ACC112 (cell line): Measurements from ENCODE around the gene ITGB4.
A peak's percentile ranks its signal among the peaks of the same experiment; 100 is the strongest.

Experiments used
- H2AFZ ChIP-seq: fragments of 200-600 bp; sonication (generic); one replicate; pipeline ENCODE4 v1.6.0; 2017; ENCODE audit warnings: antibody characterized with exemption, low read length; ENCODE audit not compliant: unreplicated experiment
- H3K27ac ChIP-seq: fragments of 200-600 bp; sonication (generic); 2 replicates; pipeline ENCODE4 v1.5.1; 2014; ENCODE audit warnings: low read depth, mild to moderate bottlenecking, antibody characterized with exemption, low read length, moderate library complexity
- H3K27me3 ChIP-seq: fragments of 200-600 bp; sonication (generic); 2 replicates; pipeline ENCODE4 v1.6.1; 2014; ENCODE audit warnings: mild to moderate bottlenecking, antibody characterized with exemption, low read length, moderate library complexity, mixed read lengths; ENCODE audit not compliant: insufficient read depth
- H3K36me3 ChIP-seq: fragments of 200-600 bp; sonication (generic); 2 replicates; pipeline ENCODE4 v1.6.1; 2016; ENCODE audit warnings: mild to moderate bottlenecking, antibody characterized with exemption, low read length, moderate library complexity, mixed read lengths; ENCODE audit not compliant: insufficient read depth
- H3K4me1 ChIP-seq: fragments of 200-600 bp; sonication (generic); one replicate; pipeline ENCODE4 v1.6.1; 2016; ENCODE audit warnings: low read length, mixed read lengths; ENCODE audit not compliant: insufficient read depth, unreplicated experiment, control insufficient read depth
- H3K4me3 ChIP-seq: fragments of 200-600 bp; sonication (generic); 2 replicates; pipeline ENCODE4 v1.5.1; 2014; ENCODE audit warnings: mild to moderate bottlenecking, low read depth, low read length
- H3K79me2 ChIP-seq: fragments of 200-600 bp; sonication (generic); one replicate; pipeline ENCODE4 v1.6.0; 2016; ENCODE audit warnings: low read length; ENCODE audit not compliant: control insufficient read depth, unreplicated experiment, insufficient read depth

Gene ITGB4

DNA sequence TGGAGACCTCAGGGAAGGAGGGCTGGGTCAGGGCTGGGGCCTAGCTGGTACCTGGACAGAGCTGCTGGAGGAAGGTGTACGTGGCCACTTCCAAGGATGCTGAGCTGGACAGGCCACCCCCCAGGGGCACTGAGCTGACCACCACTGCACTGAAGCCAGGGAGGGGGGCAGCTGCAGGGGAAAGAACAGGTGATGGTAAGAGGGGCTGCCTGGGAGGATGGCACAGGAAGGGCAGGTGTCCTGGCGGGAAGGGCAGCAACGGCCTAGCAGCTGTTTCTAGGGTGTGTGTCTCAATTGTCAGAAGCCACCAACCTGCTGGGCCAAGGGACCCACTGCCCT is 42.0 kb downstream of the ITGB4 start:
- H3K27ac ChIP-seq = no peak overlapping the region
- H3K4me1 ChIP-seq = peaks cover 8% of the 10 kb centered on the region
- peaks cover 5% of the 10 kb centered on the region for H3K79me2 ChIP-seq
- no peak overlapping the region for H2AFZ ChIP-seq
- no peaks in the 10 kb centered on the region for H3K27me3 ChIP-seq
- no peak overlapping the region for H3K4me3 ChIP-seq
- H3K36me3 ChIP-seq = peaks cover 3% of the 10 kb centered on the region; the same call in 1 of the 2 replicates

DNA sequence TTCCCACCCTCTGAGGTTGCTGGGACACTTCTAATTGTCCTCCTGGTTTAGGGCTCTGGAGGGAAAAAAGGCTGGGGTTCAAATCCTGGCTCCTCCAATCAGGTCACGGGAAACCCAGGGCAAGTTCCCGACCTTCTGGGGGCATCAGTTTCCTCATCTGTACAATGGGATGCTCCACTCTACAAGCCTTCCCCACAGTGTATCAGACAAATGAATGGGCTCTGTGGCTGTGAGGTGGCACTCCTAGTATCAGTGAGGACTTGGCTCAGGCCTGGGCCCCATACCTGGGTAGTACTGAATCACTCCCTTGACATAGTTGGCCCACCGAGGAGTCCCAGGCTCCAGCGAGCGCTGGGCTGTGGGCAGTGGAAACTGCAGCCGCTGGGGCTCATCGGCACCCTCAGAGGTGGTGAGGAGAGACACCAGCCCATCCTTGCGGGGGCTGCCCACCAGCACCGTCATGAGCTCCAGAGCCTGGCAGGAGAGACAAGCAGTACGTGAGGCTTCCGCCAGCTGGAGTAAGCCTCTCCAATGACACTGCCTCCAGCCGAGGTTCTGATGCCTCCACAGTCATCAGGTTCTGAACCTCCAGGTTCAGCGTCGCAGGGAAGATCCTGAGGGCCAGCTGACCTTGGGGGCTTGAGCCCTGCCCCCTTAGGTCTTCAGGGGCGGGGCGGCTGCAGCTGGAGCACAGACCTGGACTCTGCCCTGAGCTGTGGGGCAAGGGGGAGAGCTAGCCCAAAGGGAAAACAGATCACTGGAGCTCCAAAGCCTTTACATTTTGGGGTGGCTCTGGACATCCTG is 42.6 kb downstream of the ITGB4 start:
- Histone ChIP-seq H3K4me3 (peak overlapping the region; percentile 85), H3K4me1 (peaks cover 8% of the 10 kb centered on the region), H3K36me3 (peaks cover 3% of the 10 kb centered on the region; the same call in 1 of the 2 replicates), H3K27ac (no peak overlapping the region), H2AFZ (peak overlapping the region; percentile 57), H3K27me3 (no peaks in the 10 kb centered on the region), H3K79me2 (peaks cover 5% of the 10 kb centered on the region)

DNA sequence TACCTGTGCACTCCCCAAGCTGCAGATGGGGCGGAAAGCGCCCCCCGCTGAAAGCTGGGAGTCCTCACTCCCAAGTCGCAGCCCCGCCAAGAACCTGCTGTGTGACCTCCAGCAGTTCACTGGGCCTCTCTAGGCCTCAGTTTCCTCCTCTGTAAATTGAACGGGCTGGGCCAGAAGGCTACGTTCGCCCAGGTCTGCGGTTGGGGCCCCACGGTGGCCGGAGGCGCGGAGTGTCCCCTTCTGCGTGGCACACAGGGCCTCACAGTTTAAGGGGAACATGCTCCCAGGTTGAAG is 43.1 kb downstream of the ITGB4 start:
- H2AFZ ChIP-seq = peak overlapping the region; percentile 57
- H3K79me2 ChIP-seq = peaks cover 5% of the 10 kb centered on the region
- peaks cover 3% of the 10 kb centered on the region; the same call in 1 of the 2 replicates for H3K36me3 ChIP-seq
- peaks cover 8% of the 10 kb centered on the region for H3K4me1 ChIP-seq
- H3K27me3 ChIP-seq = no peaks in the 10 kb centered on the region
- peak overlapping the region; percentile 85 for H3K4me3 ChIP-seq
- no peak overlapping the region for H3K27ac ChIP-seq

DNA sequence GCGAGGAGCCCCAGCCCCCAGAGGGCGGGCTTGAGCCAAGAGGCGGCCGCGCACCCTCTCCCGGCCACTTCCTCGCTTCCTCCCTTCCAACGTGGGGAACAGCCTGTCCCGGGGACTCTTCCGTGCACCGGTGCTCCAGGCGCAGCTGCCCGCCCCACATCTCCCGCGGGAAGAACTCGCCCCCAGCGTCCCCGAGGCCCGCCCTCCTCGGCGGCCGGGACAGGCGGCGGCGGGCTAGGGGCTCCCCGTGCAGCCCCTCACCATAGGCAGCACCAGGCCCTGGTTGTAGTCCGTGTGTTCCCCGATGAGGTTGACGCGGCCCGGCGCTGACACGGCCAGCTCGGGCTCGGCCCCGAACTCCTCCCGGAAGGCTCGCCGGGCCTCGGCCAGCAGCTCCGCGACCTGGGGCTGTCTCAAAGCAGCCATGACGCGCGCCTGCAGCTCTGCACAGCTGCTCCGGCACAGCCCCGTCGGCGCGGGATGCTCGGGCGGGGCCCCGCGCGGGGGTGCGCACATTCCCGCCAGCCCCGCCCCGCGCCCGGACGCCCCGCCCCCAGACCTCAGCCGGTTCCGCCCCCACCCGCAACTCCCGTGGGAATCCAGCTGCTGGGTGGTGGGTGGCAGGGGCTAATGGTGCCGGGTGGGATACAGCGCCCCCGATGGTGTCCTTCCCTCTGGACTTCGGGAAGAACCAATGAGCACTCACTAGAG is 43.6 kb downstream of the ITGB4 start, which contains the start of gene GALK1:
GALK1 (minus strand) TSS at position 482 of the 711 bp plus-strand sequence; CDS start at position 426, 56 bp downstream.
- peaks cover 8% of the 10 kb centered on the region for H3K4me1 ChIP-seq

DNA sequence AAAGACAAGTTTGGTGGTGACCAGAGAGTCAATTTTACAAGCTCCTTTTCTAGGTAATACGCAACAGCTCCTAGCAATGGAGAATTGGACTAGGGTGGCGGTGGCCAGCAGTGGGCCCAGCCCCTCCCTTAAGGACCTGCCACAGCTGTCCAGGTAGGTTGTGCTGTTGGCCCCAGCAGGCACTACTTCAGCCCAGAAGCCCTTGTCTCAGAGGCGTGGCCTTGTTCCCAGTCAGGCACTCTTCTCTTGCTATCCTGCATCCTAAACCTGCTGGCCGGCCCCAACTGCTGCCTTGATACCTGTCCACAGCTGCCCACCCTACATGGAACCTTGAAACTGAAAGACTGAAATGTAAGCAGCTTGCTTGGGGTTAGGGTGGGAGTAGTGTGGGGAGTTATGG is 44.7 kb downstream of the ITGB4 start:
- Histone ChIP-seq H3K4me1 (peaks cover 8% of the 10 kb centered on the region), H2AFZ (no peak overlapping the region)

More for the DNA sequence above, 43.6 kb downstream of the ITGB4 start, which contains the start of gene GALK1:
- no peaks in the 10 kb centered on the region for H3K27me3 ChIP-seq
- H3K4me3 ChIP-seq = peak within 1 kb of the TSS; percentile 85
- peak within 1 kb of the TSS; percentile 70 for H2AFZ ChIP-seq
- peaks cover 3% of the 10 kb centered on the region; the same call in 1 of the 2 replicates for H3K36me3 ChIP-seq
- no peak within 1 kb of the TSS for H3K27ac ChIP-seq
- H3K79me2 ChIP-seq = peaks cover 5% of the 10 kb centered on the region

DNA sequence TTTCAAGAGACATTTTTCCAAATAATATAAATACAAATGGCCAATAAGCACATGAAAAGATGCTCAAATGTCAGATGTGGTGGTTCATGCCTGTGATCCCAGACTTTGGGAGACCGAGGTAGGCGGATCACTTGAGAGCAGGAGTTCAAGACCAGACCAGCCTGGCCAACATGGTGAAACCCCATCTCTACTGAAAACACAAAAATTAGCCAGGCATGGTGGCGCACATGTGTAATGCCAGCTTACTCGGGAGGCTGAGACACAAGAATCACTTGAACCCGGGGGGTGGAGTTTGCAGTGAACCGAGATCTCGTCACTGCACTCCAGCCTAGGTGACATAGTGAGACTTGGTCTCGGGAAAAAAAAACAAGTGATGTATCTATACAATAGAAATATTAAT is 46.6 kb downstream of the ITGB4 start:
- Histone ChIP-seq H2AFZ (no peak overlapping the region), H3K27me3 (no peaks in the 10 kb centered on the region), H3K4me3 (no peak overlapping the region), H3K36me3 (no peaks in the 10 kb centered on the region), H3K79me2 (peaks cover 5% of the 10 kb centered on the region), H3K27ac (no peak overlapping the region), H3K4me1 (peaks cover 8% of the 10 kb centered on the region)

More for the DNA sequence above, 44.7 kb downstream of the ITGB4 start:
- H3K27ac ChIP-seq = no peak overlapping the region
- no peaks in the 10 kb centered on the region for H3K27me3 ChIP-seq
- H3K4me3 ChIP-seq = no peak overlapping the region
- H3K36me3 ChIP-seq = peaks cover 3% of the 10 kb centered on the region; the same call in 1 of the 2 replicates
- H3K79me2 ChIP-seq = peaks cover 5% of the 10 kb centered on the region

DNA sequence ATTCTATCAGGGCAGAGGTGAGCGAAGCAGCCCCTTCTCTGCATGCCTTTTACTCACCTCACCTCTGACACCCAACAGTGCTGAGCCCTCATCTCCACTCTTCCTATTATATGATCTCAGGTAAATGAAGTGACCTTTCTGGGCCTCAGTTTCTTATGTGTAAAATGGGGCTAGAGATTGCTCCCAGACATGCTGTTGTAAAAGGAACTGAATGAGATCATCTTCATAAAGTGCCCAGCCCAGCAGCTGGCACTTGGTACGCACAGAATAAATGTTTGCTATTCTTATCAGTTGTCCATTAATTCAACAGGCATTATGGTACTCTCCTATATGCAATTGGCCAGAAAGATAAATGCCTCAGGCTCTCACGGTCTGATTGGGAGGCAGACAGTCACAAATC is 48.3 kb downstream of the ITGB4 start:
- H3K4me1 ChIP-seq = no peaks in the 10 kb centered on the region
- no peak overlapping the region for H3K4me3 ChIP-seq
- H3K27me3 ChIP-seq = no peaks in the 10 kb centered on the region
- no peak overlapping the region for H3K27ac ChIP-seq
- H3K36me3 ChIP-seq = no peaks in the 10 kb centered on the region
- H2AFZ ChIP-seq = no peak overlapping the region
- H3K79me2 ChIP-seq = no peaks in the 10 kb centered on the region

DNA sequence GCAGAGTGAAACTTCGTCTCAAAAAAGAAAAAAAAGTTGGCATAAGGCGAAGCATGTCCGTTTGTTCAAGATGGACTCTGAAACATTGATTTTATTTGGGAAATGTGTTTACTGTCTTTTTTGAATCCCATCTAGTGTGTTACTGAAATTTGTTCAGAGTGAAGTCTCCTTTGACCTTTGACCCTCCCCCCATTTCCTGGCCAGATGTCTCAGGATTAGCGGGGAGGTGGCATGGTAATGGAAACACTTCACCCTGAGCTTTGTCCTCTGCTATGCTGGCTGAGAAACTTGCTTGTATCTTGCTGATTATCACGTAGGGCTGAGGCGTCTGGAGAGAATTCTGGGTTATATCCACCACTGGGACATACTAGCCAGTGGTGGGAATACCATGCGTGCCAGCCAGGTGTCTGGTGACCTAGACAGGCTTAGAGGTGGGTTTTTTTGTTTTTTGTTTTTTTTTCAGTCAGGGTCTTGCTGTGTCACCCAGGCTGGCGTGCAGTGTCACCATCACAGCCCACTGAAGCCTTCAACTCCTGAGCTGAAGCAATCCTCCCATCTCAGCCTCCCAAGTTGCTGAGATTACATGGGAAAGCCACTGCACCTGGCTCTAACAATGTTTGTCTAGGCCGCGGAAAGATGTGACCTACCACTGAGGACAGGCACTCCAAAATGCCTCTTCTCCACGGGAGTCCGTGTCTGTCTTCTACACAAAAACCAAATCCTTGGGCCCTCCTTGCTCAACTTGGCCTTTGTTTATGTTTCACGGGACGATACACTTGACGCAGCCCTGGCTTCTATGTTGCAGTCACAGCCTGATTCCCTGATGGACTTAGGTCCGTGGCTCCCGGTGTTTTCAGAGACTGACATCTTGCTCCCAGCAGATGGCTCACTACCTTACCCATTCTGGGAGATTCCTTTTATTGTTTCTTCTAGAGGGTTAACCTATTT is 50.3 kb downstream of the ITGB4 start:
- Histone ChIP-seq H3K4me3 (no peak overlapping the region), H3K4me1 (peaks cover 6% of the 10 kb centered on the region), H3K27me3 (no peaks in the 10 kb centered on the region), H3K79me2 (no peaks in the 10 kb centered on the region), H3K36me3 (peaks cover 5% of the 10 kb centered on the region), H2AFZ (no peak overlapping the region), H3K27ac (no peak overlapping the region)

DNA sequence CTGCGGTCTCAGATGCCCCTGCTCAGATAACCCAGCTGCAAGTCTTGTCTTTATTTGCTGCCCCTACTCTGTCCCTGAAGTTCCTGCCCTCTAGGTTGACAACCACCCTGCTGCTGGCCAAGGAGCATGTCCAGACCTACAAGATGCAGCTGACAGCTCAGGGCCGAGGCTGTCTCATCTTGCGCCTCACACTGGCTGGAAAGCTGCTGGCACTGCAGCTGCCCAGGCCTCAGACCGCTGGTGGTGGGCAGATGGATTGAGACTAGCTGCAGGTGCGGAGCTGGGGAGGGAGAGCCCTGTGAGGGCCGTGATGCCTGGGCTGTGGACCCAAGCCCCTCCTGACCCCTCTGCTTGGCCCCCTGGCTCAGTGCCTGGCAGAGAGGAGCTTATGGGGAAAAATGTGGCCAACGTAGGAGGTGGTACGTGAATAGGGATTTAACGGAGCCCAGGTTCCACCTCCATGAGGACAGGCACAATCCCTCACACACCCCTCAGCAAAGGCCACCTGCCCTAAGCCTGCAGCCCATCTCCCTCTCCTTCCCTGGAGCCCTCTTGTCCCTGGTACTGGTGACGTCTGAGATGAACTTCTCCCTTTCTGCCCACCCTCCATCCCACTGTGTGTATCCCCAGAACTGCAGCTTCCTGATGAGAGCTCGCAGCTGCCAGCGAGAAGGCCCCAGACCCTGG is 52.0 kb downstream of the ITGB4 start:
- Histone ChIP-seq H3K36me3 (peaks cover 19% of the 10 kb centered on the region), H3K79me2 (peaks cover 15% of the 10 kb centered on the region), H3K27ac (no peak overlapping the region), H3K4me1 (peaks cover 13% of the 10 kb centered on the region), H3K27me3 (no peaks in the 10 kb centered on the region), H2AFZ (no peak overlapping the region), H3K4me3 (no peak overlapping the region)
